Endothelial cell of umbilical vein (primary cell): Measurements from ENCODE around the gene HID1. TPM values are rescaled to one million over a fixed set of nuclear protein-coding genes. Genes with fewer than 3 reads are reported as not detected.
"Not testable (repeated sequence)": the region's sequence is repeated elsewhere in the genome, so short reads cannot be mapped to it uniquely, and the experiment has no call there.

Source experiments
- BruUV-seq: library from RNA; stranded (reverse); fragments of 400-500 nt; replicated peaks from 2 replicates; lab custom pipeline; 2021; lab: Mats Ljungman, UMichigan
- CTCF ChIA-PET: fragments of 300-600, 350-600 bp; sonication (Branson Sonifier 250); formaldehyde crosslinking; loops from one replicate; lab custom pipeline; 2021; ENCODE audit warnings: antibody characterized with exemption, inconsistent platforms; lab: Charles Lee
- POLR2A ChIA-PET: fragments of 300-600, 350-600 bp; sonication (Branson Sonifier 250); formaldehyde crosslinking; loops from one replicate; lab custom pipeline; 2021; ENCODE audit warnings: antibody characterized with exemption, inconsistent platforms; lab: Charles Lee
- DNase-seq: peaks from one replicate; pipeline ENCODE4 v3.0.0-alpha.2; 2011; ENCODE audit warnings: low read depth, low spot score
- FAIRE-seq: peaks from 2 replicates; lab custom pipeline; 2011; peaks lifted over from hg19 to GRCh38; lab: Jason Lieb, UNC
- H2AFZ ChIP-seq: 2 replicates; pipeline ENCODE4 v1.6.0; 2012; ENCODE audit warnings: low read depth, low read length, control low read depth, inconsistent platforms
- H3K27ac ChIP-seq: 2 replicates; pipeline ENCODE4 v1.5.1; 2011; ENCODE audit warnings: low read depth, mild to moderate bottlenecking, control low read depth, low read length, moderate library complexity; ENCODE audit not compliant: insufficient read depth
- H3K27me3 ChIP-seq, 2 experiments: 2 replicates each; pipeline versions ENCODE4 v1.6.0 to v1.6.1; 2011; ENCODE audit warnings: low read length in 2 of 2, mixed read lengths in 1 of 2; ENCODE audit not compliant: control insufficient read depth in 2 of 2, insufficient read depth in 2 of 2
- H3K36me3 ChIP-seq, 2 experiments: 2 replicates in 1 of 2; 3 replicates in 1 of 2; pipeline ENCODE4 v1.5.1; 2011; ENCODE audit warnings: low read length in 2 of 2, mild to moderate bottlenecking in 1 of 2, moderate library complexity in 1 of 2; ENCODE audit not compliant: control insufficient read depth in 2 of 2, insufficient read depth in 2 of 2; ENCODE audit errors: extremely low read depth in 1 of 2
- H3K4me1 ChIP-seq: 3 replicates; pipeline ENCODE4 v1.5.1; 2011; ENCODE audit warnings: mild to moderate bottlenecking, low read length; ENCODE audit not compliant: control insufficient read depth, insufficient read depth; ENCODE audit errors: extremely low read depth
- H3K4me2 ChIP-seq: 2 replicates; pipeline ENCODE4 v1.6.1; 2011; ENCODE audit warnings: low read length, control low read depth, mixed read lengths; ENCODE audit not compliant: insufficient read depth
- H3K4me3 ChIP-seq, 3 experiments: fragments of 200-600 bp in 1 of 3; sonication (generic), shearing (Covaris generic) in 1 of 3; replicated peaks in 1 of 3; 2 replicates each; pipeline ENCODE4 v1.5.1; 2011 to 2016; ENCODE audit warnings: control low read depth in 3 of 3, low read length in 3 of 3, mild to moderate bottlenecking in 2 of 3, inconsistent platforms in 1 of 3, low read depth in 1 of 3, moderate library complexity in 1 of 3; ENCODE audit not compliant: insufficient read depth in 1 of 3
- H3K79me2 ChIP-seq: 2 replicates; pipeline ENCODE4 v1.6.0; 2012; ENCODE audit warnings: low read length, inconsistent platforms; ENCODE audit not compliant: control insufficient read depth, insufficient read depth
- H3K9ac ChIP-seq: replicated peaks from 2 replicates; pipeline ENCODE3; 2011; ENCODE audit warnings: low read length, control low read depth; ENCODE audit not compliant: insufficient read depth; ENCODE audit errors: extremely low read depth
- H3K9me1 ChIP-seq: replicated peaks from 3 replicates; pipeline ENCODE4 v1.6.0; 2011; ENCODE audit warnings: mild to moderate bottlenecking, low read length; ENCODE audit not compliant: control insufficient read depth, insufficient read depth; ENCODE audit errors: extremely low read depth
- H3K9me3 ChIP-seq: replicated peaks from 2 replicates; pipeline ENCODE4 v1.5.1; 2012; ENCODE audit warnings: low read length, inconsistent platforms; ENCODE audit not compliant: control insufficient read depth, insufficient read depth
- H4K20me1 ChIP-seq: replicated peaks from 2 replicates; pipeline ENCODE3; 2011; ENCODE audit warnings: mild to moderate bottlenecking, low read length; ENCODE audit not compliant: control insufficient read depth, insufficient read depth; ENCODE audit errors: extremely low read depth
- EZH2 ChIP-seq: IDR thresholded peaks from 2 replicates; pipeline ENCODE4 v1.6.1; 2012; ENCODE audit warnings: borderline replicate concordance, low read depth, mild to moderate bottlenecking, moderate library complexity, low read length, inconsistent platforms; ENCODE audit not compliant: severe bottlenecking
- FOS ChIP-seq: IDR thresholded peaks from 2 replicates; pipeline ENCODE4 v1.6.1; 2011; ENCODE audit warnings: mild to moderate bottlenecking, low read length, moderate library complexity, borderline replicate concordance; ENCODE audit not compliant: insufficient read depth
- JUN ChIP-seq: IDR thresholded peaks from 2 replicates; pipeline ENCODE4 v1.6.1; 2011; ENCODE audit warnings: borderline replicate concordance, low read depth; ENCODE audit not compliant: insufficient read length, insufficient read depth
- POLR2A ChIP-seq: IDR thresholded peaks from 2 replicates; pipeline ENCODE4 v1.6.1; 2012; ENCODE audit warnings: low read depth, mild to moderate bottlenecking, control low read depth, low read length
- dilution Hi-C: fragments of 300-500 bp; cut with MboI; formaldehyde crosslinking; loops from one replicate; pipeline ENCODE4 v1.15.0; 2019; ENCODE audit warnings: low sequenced_read_pairs; ENCODE audit not compliant: extremely low pct_ligation_motif_present
- intact Hi-C: fragments of 100-400 bp; cut with micrococcal nuclease; formaldehyde crosslinking; loops from one replicate; pipeline ENCODE4 v1.10.0; 2022
- polyA plus RNA-seq, 4 experiments: library from polyadenylated mRNA; depleted of rRNA in 3 of 4; stranded (reverse) in 3 of 4; unstranded in 1 of 4; fragments of >200 nt; gene quantifications; 2 replicates each; pipeline versions ENCODE4 v1.2.1 to v1.2.3, GENCODE V29; 2011 to 2012; ENCODE audit warnings: missing spikeins in 1 of 4
- total RNA-seq: library from RNA; stranded (reverse); gene quantifications from 2 replicates; pipeline ENCODE4 v1.2.3, GENCODE V29; 2021
- TF ChIP-seq, protein P1 (sequence below): IDR thresholded peaks from 2 replicates; pipeline ENCODE4 v1.6.1; 2011; ENCODE audit not compliant: insufficient read depth, insufficient read length
- TF ChIP-seq, protein P2 (sequence below), 2 donors: IDR thresholded peaks; 1 replicate in 1 of 2; 2 replicates in 1 of 2; pipeline ENCODE4 v1.5.1; 2011; ENCODE audit warnings: low read length in 2 of 2, mild to moderate bottlenecking in 2 of 2, moderate library complexity in 2 of 2, control low read depth in 1 of 2, inconsistent platforms in 1 of 2, low read depth in 1 of 2; ENCODE audit not compliant: insufficient read depth in 1 of 2; ENCODE audit errors: extremely low read depth in 1 of 2

Gene HID1
- total and polyA plus RNA-seq, 2 donors (not counting 3 experiments of a cell fraction or from before 2014, with no cell fraction given) = 41.4 to 53.3 TPM

DNA sequence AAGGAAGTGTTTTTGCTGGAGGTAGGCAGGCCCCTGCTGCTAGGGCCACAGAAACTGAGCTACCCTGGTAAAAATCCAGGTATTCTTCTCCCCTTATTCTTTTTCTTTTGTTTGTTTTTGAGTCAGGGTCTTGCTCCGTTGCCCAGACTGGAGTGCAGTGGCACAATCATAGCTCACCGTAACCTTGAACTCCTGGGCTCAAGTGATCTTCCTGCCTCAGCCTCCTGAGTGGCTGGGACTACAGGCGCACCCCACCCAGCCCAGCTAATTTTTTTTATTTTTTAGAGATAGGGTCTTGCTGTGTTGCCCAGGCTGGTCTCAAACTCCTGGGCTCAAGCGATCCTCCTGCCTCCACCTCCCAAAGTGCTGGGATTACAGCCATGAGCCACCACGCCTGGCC is 3.1 kb downstream of the HID1 start:
- DNase-seq, H3K36me3 ChIP-seq, H3K4me2 ChIP-seq, H2AFZ ChIP-seq, H3K4me3 ChIP-seq, H3K27me3 ChIP-seq, H3K9me3 ChIP-seq, FAIRE-seq, H3K79me2 ChIP-seq, intact Hi-C loops, H4K20me1 ChIP-seq, H3K9ac ChIP-seq, H3K9me1 ChIP-seq, dilution Hi-C loops, BruUV-seq, H3K27ac ChIP-seq: not testable (repeated sequence)
- CTCF ChIA-PET = interaction anchor here (0.9 to 6.9 kb wide), 4 partner anchors 8 to 144 kb away, joined by 4 to 63 read pairs (median 10); no protein-coding TSS in a partner anchor
- POLR2A ChIA-PET = interaction anchor here (0.7 kb wide), 1 partner anchor 86 kb away, joined by 4 read pairs; no protein-coding TSS in a partner anchor
- H3K4me1 ChIP-seq = peaks cover 17% of the 10 kb centered on the region

DNA sequence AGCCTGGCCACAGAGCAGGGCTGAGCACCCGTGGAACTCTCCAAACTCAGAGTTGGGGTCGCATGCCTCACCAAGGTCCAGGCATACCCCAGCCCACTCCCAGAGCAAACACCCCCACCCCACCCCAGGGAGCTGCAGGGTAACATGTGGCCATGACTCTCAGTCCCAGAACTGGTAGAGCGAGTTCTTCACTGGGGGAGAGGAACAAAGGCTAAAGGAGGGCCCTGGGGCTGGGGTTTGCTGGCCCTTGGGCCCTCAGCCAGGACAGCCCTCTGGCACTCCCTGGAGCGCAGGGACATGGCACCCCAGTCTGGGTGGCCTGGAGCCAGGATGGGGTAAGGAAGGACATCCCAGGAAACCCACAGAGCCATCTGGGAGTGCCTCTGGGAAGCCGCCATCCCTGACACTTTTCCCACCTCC is 4.2 kb downstream of the HID1 start:
- dilution Hi-C loops = no loop called here
- Histone ChIP-seq H3K79me2 (no peaks in the 10 kb centered on the region), H3K4me2 (no peak overlapping the region), H3K9me1 (no peaks in the 10 kb centered on the region), H3K27ac (no peak overlapping the region), H4K20me1 (no peaks in the 10 kb centered on the region), H3K9me3 (no peaks in the 10 kb centered on the region), H3K27me3 (peaks cover 0 to 3% of the 10 kb centered on the region in 2 experiments), H2AFZ (no peak overlapping the region), H3K36me3 (no peaks in the 10 kb centered on the region), H3K4me1 (peaks cover 17% of the 10 kb centered on the region), H3K9ac (no peak overlapping the region), H3K4me3 (no peak overlapping the region)
- no peak for FAIRE-seq
- intact Hi-C loops = no loop called here
- no peak for DNase-seq
- no TSS peak for BruUV-seq
- ChIA-PET POLR2A (no interaction called here), CTCF (interaction anchor here (1.6 to 6.9 kb wide), 4 partner anchors 6 to 146 kb away, joined by 5 to 63 read pairs (median 10); partner anchors contain the start of gene MRPL58)
- TF ChIP-seq FOS = no peak
- TF ChIP-seq, protein P1, sequence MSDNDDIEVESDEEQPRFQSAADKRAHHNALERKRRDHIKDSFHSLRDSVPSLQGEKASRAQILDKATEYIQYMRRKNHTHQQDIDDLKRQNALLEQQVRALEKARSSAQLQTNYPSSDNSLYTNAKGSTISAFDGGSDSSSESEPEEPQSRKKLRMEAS = no peak
- no peak for TF ChIP-seq POLR2A
- TF ChIP-seq, protein P2, sequence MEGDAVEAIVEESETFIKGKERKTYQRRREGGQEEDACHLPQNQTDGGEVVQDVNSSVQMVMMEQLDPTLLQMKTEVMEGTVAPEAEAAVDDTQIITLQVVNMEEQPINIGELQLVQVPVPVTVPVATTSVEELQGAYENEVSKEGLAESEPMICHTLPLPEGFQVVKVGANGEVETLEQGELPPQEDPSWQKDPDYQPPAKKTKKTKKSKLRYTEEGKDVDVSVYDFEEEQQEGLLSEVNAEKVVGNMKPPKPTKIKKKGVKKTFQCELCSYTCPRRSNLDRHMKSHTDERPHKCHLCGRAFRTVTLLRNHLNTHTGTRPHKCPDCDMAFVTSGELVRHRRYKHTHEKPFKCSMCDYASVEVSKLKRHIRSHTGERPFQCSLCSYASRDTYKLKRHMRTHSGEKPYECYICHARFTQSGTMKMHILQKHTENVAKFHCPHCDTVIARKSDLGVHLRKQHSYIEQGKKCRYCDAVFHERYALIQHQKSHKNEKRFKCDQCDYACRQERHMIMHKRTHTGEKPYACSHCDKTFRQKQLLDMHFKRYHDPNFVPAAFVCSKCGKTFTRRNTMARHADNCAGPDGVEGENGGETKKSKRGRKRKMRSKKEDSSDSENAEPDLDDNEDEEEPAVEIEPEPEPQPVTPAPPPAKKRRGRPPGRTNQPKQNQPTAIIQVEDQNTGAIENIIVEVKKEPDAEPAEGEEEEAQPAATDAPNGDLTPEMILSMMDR (IDR thresholded peaks at IDR 0.05; ENCODE audit: extremely low read depth in 1 of 2, insufficient read depth in 1 of 2, low read depth in 1 of 2, low read length in 2 of 2) = no peak
- TF ChIP-seq EZH2 = no peak
- TF ChIP-seq JUN = no peak
